HG03025 (cell line): Measurements from ENCODE around the gene TSPAN18.

Source experiments
- ATAC-seq: cut with Tn5 transposase; IDR thresholded peaks from one replicate; pipeline ENCODE4 v1.9.1; 2021; ENCODE audit warnings: mild to moderate bottlenecking, moderate library complexity; ENCODE audit not compliant: unreplicated experiment, low FRiP score

The TSPAN18 gene

GRCh38 chr11:44815917-44816456 lies 89.2 kb downstream of the TSPAN18 start:
- ATAC-seq: no peak

GRCh38 chr11:44816761-44817160 lies 90.0 kb downstream of the TSPAN18 start:
- no peak for ATAC-seq

- ATAC-seq: no peak
These were observed 90.6 kb downstream of the TSPAN18 start for GRCh38 chr11:44817207-44817949.

- ATAC-seq: no peak
These were observed 91.3 kb downstream of the TSPAN18 start for GRCh38 chr11:44818110-44818509.

- ATAC-seq: no peak
These were observed 92.6 kb downstream of the TSPAN18 start for GRCh38 chr11:44819346-44819745.

GRCh38 chr11:44822369-44822768 lies 95.6 kb downstream of the TSPAN18 start:
- no peak for ATAC-seq

- no peak for ATAC-seq
These were observed 96.2 kb downstream of the TSPAN18 start for GRCh38 chr11:44823006-44823405.

GRCh38 chr11:44823868-44824267 lies 97.1 kb downstream of the TSPAN18 start:
- ATAC-seq: no peak

- no peak for ATAC-seq
These were observed 97.5 kb downstream of the TSPAN18 start for GRCh38 chr11:44824300-44824704.

GRCh38 chr11:44825058-44825785 lies 98.5 kb downstream of the TSPAN18 start:
- no peak for ATAC-seq

GRCh38 chr11:44826922-44827643 lies 100.3 kb downstream of the TSPAN18 start:
- ATAC-seq: no peak

- no peak for ATAC-seq
These were observed 101.5 kb downstream of the TSPAN18 start for GRCh38 chr11:44828296-44828695.

- no peak for ATAC-seq
These were observed 103.1 kb downstream of the TSPAN18 start for GRCh38 chr11:44829838-44830237.

- no peak for ATAC-seq
These were observed 105.0 kb downstream of the TSPAN18 start for GRCh38 chr11:44831605-44832394.

GRCh38 chr11:44832452-44832851 lies 105.7 kb downstream of the TSPAN18 start:
- no peak for ATAC-seq

GRCh38 chr11:44833221-44833876 lies 106.6 kb downstream of the TSPAN18 start:
- ATAC-seq: no peak

GRCh38 chr11:44833877-44834452 lies 107.2 kb downstream of the TSPAN18 start:
- no peak for ATAC-seq

- no peak for ATAC-seq
These were observed 108.1 kb downstream of the TSPAN18 start for GRCh38 chr11:44834846-44835245.

GRCh38 chr11:44835296-44835695 lies 108.5 kb downstream of the TSPAN18 start:
- ATAC-seq: no peak
